ENCODE data around the gene VWA8.

Gene VWA8

DNA sequence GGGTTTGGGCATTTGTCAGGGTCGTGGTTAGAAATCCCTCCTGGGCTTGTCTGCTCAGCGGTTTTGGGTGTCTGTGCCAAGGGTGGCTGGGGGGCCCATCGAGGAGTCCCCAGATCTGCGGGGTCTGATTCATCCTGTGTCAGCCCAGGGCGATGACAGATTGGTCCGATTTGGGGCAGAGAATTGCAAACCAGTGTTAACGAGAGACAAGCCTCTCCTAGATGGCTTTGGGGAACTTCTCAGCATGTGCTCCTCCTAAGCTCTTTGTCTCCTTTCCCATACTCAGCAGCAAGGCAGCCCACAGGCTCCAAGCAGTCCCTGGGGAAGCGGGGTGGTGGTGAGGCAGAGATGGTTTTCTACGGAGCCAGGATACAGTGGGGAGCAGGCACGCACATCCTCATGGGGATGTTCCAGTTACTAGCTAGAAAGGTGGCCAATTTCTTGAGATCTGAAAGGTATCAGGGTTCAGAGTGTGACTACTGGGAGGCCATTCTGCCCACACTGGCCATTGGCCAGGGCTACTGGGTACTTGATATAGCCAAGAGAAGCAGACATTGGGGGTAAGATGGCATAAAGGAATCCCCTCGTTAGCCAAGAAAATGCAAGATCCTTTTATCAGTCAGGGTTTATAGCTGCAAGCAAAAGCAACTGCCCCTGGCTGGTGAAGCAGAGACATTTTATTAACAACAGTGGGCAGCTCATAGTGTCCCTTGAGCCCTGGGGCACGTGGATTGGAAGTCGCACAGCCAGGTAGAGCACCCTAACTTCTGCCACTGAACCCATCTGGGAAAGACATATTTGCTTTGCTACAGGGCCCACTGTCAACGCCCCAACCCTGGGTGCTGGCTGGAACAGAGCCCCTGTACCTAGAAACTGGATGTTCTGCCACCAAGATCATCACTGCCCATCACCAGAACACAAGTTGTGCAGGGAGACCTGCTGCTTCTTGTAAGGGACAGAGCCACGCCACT, 440.0 kb downstream of the VWA8 start:
- no peak for DNase-seq (ENCODE audit: low read depth in 2 of 2)

GRCh38 chr13:41520016-41520659, 440.8 kb downstream of the VWA8 start:
- no peak for DNase-seq (ENCODE audit: low read depth in 2 of 2)
